ENCODE measurements around the gene FGGY. TPM values are rescaled to one million over a fixed set of nuclear protein-coding genes. Genes with fewer than 3 reads are reported as not detected.

The FGGY gene
- total RNA-seq, 1 donor from 2014 or later, result 52.2 TPM

- H3K9ac ChIP-seq (ENCODE audit: low read depth in 1 of 3, low read length in 3 of 3), result no peak overlapping the region
- no peaks in the 10 kb centered on the region for H3K27me3 ChIP-seq (ENCODE audit: control insufficient read depth in 3 of 3, insufficient read depth in 3 of 3, low read length in 3 of 3)
- no peak overlapping the region for H3K27ac ChIP-seq (ENCODE audit: low read depth, low read length)
- no peaks in the 10 kb centered on the region for H3K9me3 ChIP-seq (ENCODE audit: control insufficient read depth in 3 of 3, low read length in 3 of 3)
- H3K4me1 ChIP-seq (ENCODE audit: control insufficient read depth in 3 of 3, insufficient read depth in 3 of 3, low read length in 3 of 3), result peaks cover 0 to 8% (median 0%) of the 10 kb centered on the region in 3 donors
- no peak overlapping the region for H3K4me3 ChIP-seq (ENCODE audit: low read length in 3 of 3)
- H3K36me3 ChIP-seq (ENCODE audit: control insufficient read depth in 3 of 3, insufficient read depth in 3 of 3, low read length in 3 of 3), result no peaks in the 10 kb centered on the region
Measured at GRCh38 chr1:59768792-59769735, 472.2 kb downstream of the FGGY start.

GRCh38 chr1:59769736-59770095 lies 472.8 kb downstream of the FGGY start:
- no peaks in the 10 kb centered on the region for H3K36me3 ChIP-seq (ENCODE audit: control insufficient read depth in 3 of 3, insufficient read depth in 3 of 3, low read length in 3 of 3)
- no peak overlapping the region for H3K9ac ChIP-seq (ENCODE audit: low read depth in 1 of 3, low read length in 3 of 3)
- H3K4me1 ChIP-seq (ENCODE audit: control insufficient read depth in 3 of 3, insufficient read depth in 3 of 3, low read length in 3 of 3), result peaks cover 0 to 8% (median 0%) of the 10 kb centered on the region in 3 donors
- H3K9me3 ChIP-seq (ENCODE audit: control insufficient read depth in 3 of 3, low read length in 3 of 3), result no peaks in the 10 kb centered on the region
- no peak overlapping the region for H3K4me3 ChIP-seq (ENCODE audit: low read length in 3 of 3)
- no peak overlapping the region for H3K27ac ChIP-seq (ENCODE audit: low read depth, low read length)
- H3K27me3 ChIP-seq (ENCODE audit: control insufficient read depth in 3 of 3, insufficient read depth in 3 of 3, low read length in 3 of 3), result no peaks in the 10 kb centered on the region

- Histone ChIP-seq H3K36me3 (ENCODE audit: control insufficient read depth in 3 of 3, insufficient read depth in 3 of 3, low read length in 3 of 3) (no peaks in the 10 kb centered on the region), H3K27ac (ENCODE audit: low read depth, low read length) (no peak overlapping the region), H3K4me1 (ENCODE audit: control insufficient read depth in 3 of 3, insufficient read depth in 3 of 3, low read length in 3 of 3) (peaks cover 0 to 2% (median 0%) of the 10 kb centered on the region in 3 donors), H3K27me3 (ENCODE audit: control insufficient read depth in 3 of 3, insufficient read depth in 3 of 3, low read length in 3 of 3) (no peaks in the 10 kb centered on the region), H3K4me3 (ENCODE audit: low read length in 3 of 3) (no peak overlapping the region), H3K9me3 (ENCODE audit: control insufficient read depth in 3 of 3, low read length in 3 of 3) (no peaks in the 10 kb centered on the region), H3K9ac (ENCODE audit: low read depth in 1 of 3, low read length in 3 of 3) (no peak overlapping the region)
Measured at GRCh38 chr1:59771361-59771760, 474.5 kb downstream of the FGGY start.

GRCh38 chr1:59775480-59775879 lies 478.6 kb downstream of the FGGY start:
- no peak overlapping the region for H3K9ac ChIP-seq (ENCODE audit: low read depth in 1 of 3, low read length in 3 of 3)
- H3K9me3 ChIP-seq (ENCODE audit: control insufficient read depth in 3 of 3, low read length in 3 of 3), result no peaks in the 10 kb centered on the region
- no peak overlapping the region for H3K4me3 ChIP-seq (ENCODE audit: low read length in 3 of 3)
- H3K4me1 ChIP-seq (ENCODE audit: control insufficient read depth in 3 of 3, insufficient read depth in 3 of 3, low read length in 3 of 3), result no peaks in the 10 kb centered on the region
- H3K27ac ChIP-seq (ENCODE audit: low read depth, low read length), result no peak overlapping the region
- no peaks in the 10 kb centered on the region for H3K36me3 ChIP-seq (ENCODE audit: control insufficient read depth in 3 of 3, insufficient read depth in 3 of 3, low read length in 3 of 3)
- H3K27me3 ChIP-seq (ENCODE audit: control insufficient read depth in 3 of 3, insufficient read depth in 3 of 3, low read length in 3 of 3), result no peaks in the 10 kb centered on the region

GRCh38 chr1:59776960-59777852 lies 480.3 kb downstream of the FGGY start:
- H3K27ac ChIP-seq (ENCODE audit: low read depth, low read length), result no peak overlapping the region
- H3K27me3 ChIP-seq (ENCODE audit: control insufficient read depth in 3 of 3, insufficient read depth in 3 of 3, low read length in 3 of 3), result no peaks in the 10 kb centered on the region
- H3K36me3 ChIP-seq (ENCODE audit: control insufficient read depth in 3 of 3, insufficient read depth in 3 of 3, low read length in 3 of 3), result no peaks in the 10 kb centered on the region
- H3K9me3 ChIP-seq (ENCODE audit: control insufficient read depth in 3 of 3, low read length in 3 of 3), result no peaks in the 10 kb centered on the region
- no peak overlapping the region for H3K9ac ChIP-seq (ENCODE audit: low read depth in 1 of 3, low read length in 3 of 3)
- H3K4me1 ChIP-seq (ENCODE audit: control insufficient read depth in 3 of 3, insufficient read depth in 3 of 3, low read length in 3 of 3), result no peaks in the 10 kb centered on the region
- H3K4me3 ChIP-seq (ENCODE audit: low read length in 3 of 3), result no peak overlapping the region

- no peak overlapping the region for H3K9ac ChIP-seq (ENCODE audit: low read depth in 1 of 3, low read length in 3 of 3)
- no peaks in the 10 kb centered on the region for H3K27me3 ChIP-seq (ENCODE audit: control insufficient read depth in 3 of 3, insufficient read depth in 3 of 3, low read length in 3 of 3)
- H3K9me3 ChIP-seq (ENCODE audit: control insufficient read depth in 3 of 3, low read length in 3 of 3), result no peaks in the 10 kb centered on the region
- H3K27ac ChIP-seq (ENCODE audit: low read depth, low read length), result no peak overlapping the region
- no peaks in the 10 kb centered on the region for H3K4me1 ChIP-seq (ENCODE audit: control insufficient read depth in 3 of 3, insufficient read depth in 3 of 3, low read length in 3 of 3)
- H3K4me3 ChIP-seq (ENCODE audit: low read length in 3 of 3), result no peak overlapping the region
- no peaks in the 10 kb centered on the region for H3K36me3 ChIP-seq (ENCODE audit: control insufficient read depth in 3 of 3, insufficient read depth in 3 of 3, low read length in 3 of 3)
Measured at GRCh38 chr1:59779949-59780348, 483.1 kb downstream of the FGGY start.

DNA sequence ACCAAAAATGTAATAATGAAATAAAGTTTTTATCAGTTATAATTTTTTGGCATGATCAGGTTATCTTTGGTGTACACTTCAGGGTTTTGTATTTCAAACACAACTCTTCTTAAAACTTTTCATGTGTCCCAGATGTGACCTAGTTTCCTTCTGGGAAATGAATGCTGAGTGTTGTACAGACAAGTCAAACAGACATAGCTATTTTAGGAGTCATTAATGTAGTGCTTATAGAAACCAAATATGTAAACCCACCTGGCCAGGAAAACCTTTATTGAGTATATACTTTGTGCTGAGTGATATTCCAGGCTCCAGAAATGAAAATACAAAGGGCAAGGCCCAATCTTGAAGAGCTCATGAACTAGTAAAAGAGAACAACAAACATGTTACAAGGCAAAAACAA lies 491.9 kb downstream of the FGGY start:
- no peaks in the 10 kb centered on the region for H3K27me3 ChIP-seq (ENCODE audit: control insufficient read depth in 3 of 3, insufficient read depth in 3 of 3, low read length in 3 of 3)
- H3K27ac ChIP-seq (ENCODE audit: low read depth, low read length), result no peak overlapping the region
- H3K9me3 ChIP-seq (ENCODE audit: control insufficient read depth in 3 of 3, low read length in 3 of 3), result no peaks in the 10 kb centered on the region
- no peak overlapping the region for H3K9ac ChIP-seq (ENCODE audit: low read depth in 1 of 3, low read length in 3 of 3)
- H3K4me1 ChIP-seq (ENCODE audit: control insufficient read depth in 3 of 3, insufficient read depth in 3 of 3, low read length in 3 of 3), result no peaks in the 10 kb centered on the region
- no peaks in the 10 kb centered on the region for H3K36me3 ChIP-seq (ENCODE audit: control insufficient read depth in 3 of 3, insufficient read depth in 3 of 3, low read length in 3 of 3)
- no peak overlapping the region for H3K4me3 ChIP-seq (ENCODE audit: low read length in 3 of 3)

DNA sequence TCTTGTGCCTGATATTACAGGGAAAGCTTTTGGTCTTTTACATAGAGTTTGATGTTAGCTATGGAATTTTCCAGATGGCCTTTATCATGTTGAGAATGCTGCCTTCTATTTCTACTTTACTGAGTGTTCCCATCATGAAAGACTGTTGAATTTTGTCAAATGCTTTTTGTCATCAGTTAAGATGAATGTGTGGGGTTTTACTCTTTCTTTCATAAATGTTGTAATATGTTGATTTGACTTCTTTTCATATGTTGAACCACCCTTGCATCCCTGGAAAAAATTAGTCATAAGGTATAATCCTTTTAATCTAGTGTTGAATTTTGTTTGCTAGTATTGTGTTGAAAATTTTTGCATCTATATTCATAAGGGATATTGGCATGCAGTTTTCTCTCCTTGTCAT lies 501.7 kb downstream of the FGGY start:
- Histone ChIP-seq H3K9me3 (ENCODE audit: control insufficient read depth in 3 of 3, low read length in 3 of 3) (no peaks in the 10 kb centered on the region), H3K4me3 (ENCODE audit: low read length in 3 of 3) (no peak overlapping the region), H3K27ac (ENCODE audit: low read depth, low read length) (no peak overlapping the region), H3K4me1 (ENCODE audit: control insufficient read depth in 3 of 3, insufficient read depth in 3 of 3, low read length in 3 of 3) (no peaks in the 10 kb centered on the region), H3K27me3 (ENCODE audit: control insufficient read depth in 3 of 3, insufficient read depth in 3 of 3, low read length in 3 of 3) (no peaks in the 10 kb centered on the region), H3K9ac (ENCODE audit: low read depth in 1 of 3, low read length in 3 of 3) (no peak overlapping the region), H3K36me3 (ENCODE audit: control insufficient read depth in 3 of 3, insufficient read depth in 3 of 3, low read length in 3 of 3) (no peaks in the 10 kb centered on the region)

- no peaks in the 10 kb centered on the region for H3K9me3 ChIP-seq (ENCODE audit: control insufficient read depth in 3 of 3, low read length in 3 of 3)
- H3K4me1 ChIP-seq (ENCODE audit: control insufficient read depth in 3 of 3, insufficient read depth in 3 of 3, low read length in 3 of 3), result no peaks in the 10 kb centered on the region
- H3K36me3 ChIP-seq (ENCODE audit: control insufficient read depth in 3 of 3, insufficient read depth in 3 of 3, low read length in 3 of 3), result no peaks in the 10 kb centered on the region
- H3K4me3 ChIP-seq (ENCODE audit: low read length in 3 of 3), result no peak overlapping the region
- no peak overlapping the region for H3K9ac ChIP-seq (ENCODE audit: low read depth in 1 of 3, low read length in 3 of 3)
- no peak overlapping the region for H3K27ac ChIP-seq (ENCODE audit: low read depth, low read length)
- H3K27me3 ChIP-seq (ENCODE audit: control insufficient read depth in 3 of 3, insufficient read depth in 3 of 3, low read length in 3 of 3), result no peaks in the 10 kb centered on the region
Measured at GRCh38 chr1:59803458-59804038, 506.7 kb downstream of the FGGY start.
